Neuronal stem cell (in vitro differentiated cells): ENCODE data around the gene MGLL.
A peak's percentile ranks its signal among the peaks of the same experiment; 100 is the strongest.

ENCODE experiments used
- DNase-seq: peaks from one replicate; pipeline ENCODE4 v3.0.0-alpha.2; 2013; ENCODE audit warnings: low spot score
- H2AFZ ChIP-seq: one replicate; pipeline ENCODE4 v1.6.1; 2013; ENCODE audit warnings: mild to moderate bottlenecking, low read length, inconsistent platforms
- H2AK5ac ChIP-seq: 2 replicates; pipeline ENCODE4 v1.6.1; 2013; ENCODE audit warnings: low read depth, mild to moderate bottlenecking, inconsistent platforms, low read length, moderate library complexity, mixed read lengths
- H2BK120ac ChIP-seq: 2 replicates; pipeline ENCODE4 v1.6.1; 2013; ENCODE audit warnings: low read depth, mild to moderate bottlenecking, inconsistent platforms, low read length, moderate library complexity, mixed read lengths
- H2BK12ac ChIP-seq: one replicate; pipeline ENCODE4 v1.6.1; 2013; ENCODE audit warnings: low read length, inconsistent platforms
- H2BK15ac ChIP-seq: 2 replicates; pipeline ENCODE4 v1.6.1; 2013; ENCODE audit warnings: mild to moderate bottlenecking, low read length, inconsistent platforms, mixed read lengths
- H2BK5ac ChIP-seq: one replicate; pipeline ENCODE4 v1.6.1; 2013; ENCODE audit warnings: inconsistent platforms, mild to moderate bottlenecking, low read length, moderate library complexity
- H3K14ac ChIP-seq: one replicate; pipeline ENCODE4 v1.6.1; 2013; ENCODE audit warnings: low read length, inconsistent platforms
- H3K18ac ChIP-seq: 2 replicates; pipeline ENCODE4 v1.6.1; 2013; ENCODE audit warnings: low read length, inconsistent platforms
- H3K23ac ChIP-seq: 2 replicates; pipeline ENCODE4 v1.6.1; 2013; ENCODE audit warnings: low read depth, mild to moderate bottlenecking, mixed read lengths, low read length, inconsistent platforms; ENCODE audit not compliant: poor library complexity
- H3K27ac ChIP-seq: replicated peaks from 3 replicates; pipeline ENCODE4 v1.5.1; 2013; ENCODE audit warnings: low read length, inconsistent platforms
- H3K27me3 ChIP-seq, 3 experiments: 2 replicates each; pipeline ENCODE4 v1.6.1; 2013; ENCODE audit warnings: low read length in 3 of 3, mild to moderate bottlenecking in 2 of 3, inconsistent platforms in 1 of 3, low read depth in 1 of 3, mixed read lengths in 1 of 3, moderate library complexity in 1 of 3; ENCODE audit not compliant: control insufficient read depth in 3 of 3, insufficient read depth in 3 of 3
- H3K36me3 ChIP-seq, 2 donors: replicated peaks in 1 of 2; 2 replicates each; pipeline ENCODE4 v1.6.1; 2013; ENCODE audit warnings: low read length in 2 of 2; ENCODE audit not compliant: control insufficient read depth in 2 of 2, insufficient read depth in 2 of 2
- H3K4ac ChIP-seq: 2 replicates; pipeline ENCODE4 v1.6.1; 2013; ENCODE audit warnings: inconsistent platforms, mild to moderate bottlenecking, low read length, moderate library complexity
- H3K4me1 ChIP-seq, 2 donors: 1 replicate in 1 of 2; 2 replicates in 1 of 2; pipeline ENCODE4 v1.6.1; 2013; ENCODE audit warnings: low read length in 2 of 2, low read depth in 1 of 2; ENCODE audit not compliant: control insufficient read depth in 2 of 2, insufficient read depth in 1 of 2
- H3K4me2 ChIP-seq: one replicate; pipeline ENCODE4 v1.6.1; 2013; ENCODE audit warnings: mild to moderate bottlenecking, low read length, inconsistent platforms; ENCODE audit not compliant: insufficient read depth, poor library complexity, severe bottlenecking
- H3K4me3 ChIP-seq, 2 donors: 2 replicates each; pipeline ENCODE4 v1.5.1; 2013; ENCODE audit warnings: low read length in 2 of 2, mild to moderate bottlenecking in 2 of 2, inconsistent platforms in 1 of 2, moderate library complexity in 1 of 2
- H3K79me1 ChIP-seq: one replicate; pipeline ENCODE4 v1.6.1; 2013; ENCODE audit warnings: low read depth, mild to moderate bottlenecking, inconsistent platforms, low read length, moderate library complexity
- H3K9ac ChIP-seq: one replicate; pipeline ENCODE4 v1.6.1; 2013; ENCODE audit warnings: mild to moderate bottlenecking, low read depth, low read length, inconsistent platforms; ENCODE audit not compliant: poor library complexity
- H3K9me3 ChIP-seq, 2 donors: replicated peaks in 1 of 2; 2 replicates each; pipeline versions ENCODE3 to v1.6.1; 2013; ENCODE audit warnings: low read length in 2 of 2, mild to moderate bottlenecking in 2 of 2, inconsistent platforms in 1 of 2, low read depth in 1 of 2, mixed read lengths in 1 of 2, moderate library complexity in 1 of 2; ENCODE audit not compliant: control insufficient read depth in 2 of 2, insufficient read depth in 1 of 2
- H4K8ac ChIP-seq: one replicate; pipeline ENCODE4 v1.6.1; 2013; ENCODE audit warnings: low read depth, mild to moderate bottlenecking, inconsistent platforms, low read length, moderate library complexity
- H4K91ac ChIP-seq: one replicate; pipeline ENCODE4 v1.6.1; 2013; ENCODE audit warnings: low read length, low read depth, mild to moderate bottlenecking, inconsistent platforms; ENCODE audit not compliant: poor library complexity
- WGBS, 2 donors: extraction: QIAGEN DNeasy Blood & Tissue Kit; methylation state at CpG; one replicate each; pipeline ENCODE4 v1.1.7; 2013; ENCODE audit warnings: missing lambda C conversion rate in 2 of 2, mixed read lengths in 1 of 2; ENCODE audit not compliant: insufficient read length in 2 of 2, insufficient replicate concordance in 1 of 2; ENCODE audit errors: extremely low coverage in 2 of 2; 5-methylcytosine and 5-hydroxymethylcytosine counted together

The MGLL gene

DNA sequence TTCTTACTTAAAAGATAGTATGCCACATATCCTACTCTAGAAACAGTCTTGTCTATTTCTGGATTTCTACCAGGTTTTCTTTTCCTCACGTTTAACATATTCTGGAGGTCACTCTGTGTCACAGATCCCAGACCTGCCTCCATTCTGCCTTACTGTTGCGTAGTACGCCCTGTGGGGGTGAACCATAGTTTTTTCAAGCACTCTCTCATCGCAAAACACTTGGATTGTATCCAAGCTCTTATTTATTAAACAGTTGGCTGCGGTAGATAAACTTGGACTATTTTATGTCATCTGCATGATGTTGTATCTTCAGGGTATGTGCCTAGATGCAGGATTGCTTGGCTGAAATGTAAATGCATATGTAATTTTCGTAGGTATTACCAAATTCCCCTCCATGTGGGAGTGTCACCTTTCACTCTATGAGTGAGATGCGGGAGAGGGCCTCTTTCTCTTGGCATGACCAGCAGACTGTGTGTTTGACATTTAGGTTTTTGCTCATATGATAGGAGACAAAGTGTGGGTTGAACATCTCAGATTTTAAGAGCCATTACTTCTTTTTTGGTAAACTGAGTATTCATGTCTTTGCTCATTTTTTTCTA, 93.8 kb downstream of the MGLL start:
- H2AK5ac ChIP-seq, result no peak overlapping the region
- no CpG with 5 or more reads among the region's 7 CpGs for WGBS, 2 donors

DNA sequence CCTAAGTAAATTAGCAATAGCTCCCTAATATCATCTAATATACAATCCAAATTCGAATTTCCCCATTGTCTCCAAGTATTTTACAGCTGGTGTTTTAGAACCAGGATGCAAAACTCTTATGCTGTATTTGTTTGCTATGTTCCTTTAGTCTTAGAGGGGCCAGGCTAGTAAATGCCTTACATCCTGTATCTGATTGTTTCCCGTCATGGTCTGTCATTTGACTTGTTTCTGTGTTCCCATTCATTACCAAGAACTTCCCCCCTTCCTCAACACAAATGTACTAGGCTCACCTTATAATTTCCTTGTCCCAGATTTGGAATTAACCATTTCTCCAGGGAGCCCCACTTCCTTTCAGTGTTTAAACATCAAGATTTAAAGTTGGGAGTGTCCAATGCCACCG, 95.4 kb downstream of the MGLL start:
- Histone ChIP-seq H3K9me3 (no peaks in the 10 kb centered on the region), H2BK5ac (no peak overlapping the region)
- 100% methylated on average over 1 of the region's 3 CpGs; no CpG with 5 or more reads in 1 of the 2 donors for WGBS, 2 donors

More for the DNA sequence above, 93.8 kb downstream of the MGLL start:
- Histone ChIP-seq H4K8ac (no peak overlapping the region), H3K4me3 (no peak overlapping the region), H3K27ac (no peak overlapping the region), H3K18ac (no peak overlapping the region), H3K23ac (no peak overlapping the region), H2BK120ac (no peak overlapping the region), H3K4me2 (no peak overlapping the region), H2BK15ac (no peak overlapping the region), H3K27me3 (peaks cover 0 to 19% (median 0%) of the 10 kb centered on the region in 3 experiments), H2AFZ (no peak overlapping the region), H4K91ac (no peak overlapping the region), H3K14ac (no peak overlapping the region), H3K4me1 (peaks cover 0 to 8% of the 10 kb centered on the region in 2 donors), H3K9ac (no peak overlapping the region), H3K79me1 (no peaks in the 10 kb centered on the region), H3K4ac (no peak overlapping the region), H3K9me3 (no peaks in the 10 kb centered on the region), H2BK5ac (no peak overlapping the region), H2BK12ac (no peak overlapping the region), H3K36me3 (no peaks in the 10 kb centered on the region)
- DNase-seq, result no peak

DNA sequence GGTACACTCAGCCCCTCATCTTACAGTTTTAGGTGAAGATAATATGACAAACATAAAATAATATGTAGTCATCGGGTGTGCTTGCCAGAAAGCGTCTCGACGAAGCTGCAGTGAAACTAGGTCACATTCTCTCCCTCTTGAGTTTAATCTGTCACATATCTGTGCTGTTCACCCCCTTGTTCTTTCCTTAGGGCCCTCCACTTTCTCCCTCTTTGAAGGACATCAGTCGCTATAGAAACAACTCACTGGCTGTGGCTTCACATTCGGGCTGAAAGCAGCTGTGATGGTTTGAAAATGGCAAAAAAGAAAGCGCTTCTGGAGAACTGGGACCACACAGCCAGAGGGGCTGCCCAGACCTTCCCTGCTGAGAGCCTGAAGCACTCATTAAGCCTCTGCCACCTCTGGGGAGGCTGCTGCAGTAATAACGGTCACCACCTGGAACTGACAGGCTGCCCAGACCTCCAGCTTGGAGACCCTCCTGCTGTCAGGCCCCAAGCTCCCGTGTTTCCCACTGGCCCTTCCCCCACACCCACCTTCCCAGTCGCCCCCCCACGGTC, 99.2 kb downstream of the MGLL start:
- H3K4ac ChIP-seq, result no peak overlapping the region
- peak overlapping the region; percentile 39 for H2AFZ ChIP-seq
- H2BK5ac ChIP-seq, result no peak overlapping the region
- H2AK5ac ChIP-seq, result no peak overlapping the region
- H3K4me2 ChIP-seq, result no peak overlapping the region
- H3K4me3 ChIP-seq, result no peak overlapping the region
- no CpG with 5 or more reads among the region's 11 CpGs for WGBS, 2 donors
- H3K9me3 ChIP-seq, result no peaks in the 10 kb centered on the region
- no peak overlapping the region for H3K27ac ChIP-seq
- H3K18ac ChIP-seq, result no peak overlapping the region
- H3K9ac ChIP-seq, result no peak overlapping the region
- no peak overlapping the region for H2BK120ac ChIP-seq
- H3K23ac ChIP-seq, result no peak overlapping the region
- peaks cover 0 to 44% (median 0%) of the 10 kb centered on the region in 3 experiments for H3K27me3 ChIP-seq
- H3K4me1 ChIP-seq, result peaks cover 3 to 14% of the 10 kb centered on the region in 2 donors
- H3K14ac ChIP-seq, result no peak overlapping the region
- no peak overlapping the region for H4K91ac ChIP-seq
- H2BK15ac ChIP-seq, result no peak overlapping the region
- no peaks in the 10 kb centered on the region for H3K79me1 ChIP-seq
- H2BK12ac ChIP-seq, result no peak overlapping the region
- DNase-seq, result peak; percentile 29
- H4K8ac ChIP-seq, result no peak overlapping the region
- H3K36me3 ChIP-seq, result no peaks in the 10 kb centered on the region

More for the DNA sequence above, 95.4 kb downstream of the MGLL start:
- Histone ChIP-seq H4K8ac (no peak overlapping the region), H3K18ac (no peak overlapping the region), H3K4me2 (no peak overlapping the region), H3K36me3 (no peaks in the 10 kb centered on the region), H2AK5ac (no peak overlapping the region), H2AFZ (no peak overlapping the region), H3K27me3 (peaks cover 0 to 29% (median 0%) of the 10 kb centered on the region in 3 experiments), H2BK15ac (no peak overlapping the region), H3K4me3 (no peak overlapping the region), H3K23ac (no peak overlapping the region), H3K4me1 (peaks cover 3 to 15% of the 10 kb centered on the region in 2 donors), H3K14ac (no peak overlapping the region), H4K91ac (no peak overlapping the region), H2BK12ac (no peak overlapping the region), H3K4ac (no peak overlapping the region), H3K9ac (no peak overlapping the region), H3K27ac (no peak overlapping the region), H2BK120ac (no peak overlapping the region), H3K79me1 (no peaks in the 10 kb centered on the region)
- no peak for DNase-seq

DNA sequence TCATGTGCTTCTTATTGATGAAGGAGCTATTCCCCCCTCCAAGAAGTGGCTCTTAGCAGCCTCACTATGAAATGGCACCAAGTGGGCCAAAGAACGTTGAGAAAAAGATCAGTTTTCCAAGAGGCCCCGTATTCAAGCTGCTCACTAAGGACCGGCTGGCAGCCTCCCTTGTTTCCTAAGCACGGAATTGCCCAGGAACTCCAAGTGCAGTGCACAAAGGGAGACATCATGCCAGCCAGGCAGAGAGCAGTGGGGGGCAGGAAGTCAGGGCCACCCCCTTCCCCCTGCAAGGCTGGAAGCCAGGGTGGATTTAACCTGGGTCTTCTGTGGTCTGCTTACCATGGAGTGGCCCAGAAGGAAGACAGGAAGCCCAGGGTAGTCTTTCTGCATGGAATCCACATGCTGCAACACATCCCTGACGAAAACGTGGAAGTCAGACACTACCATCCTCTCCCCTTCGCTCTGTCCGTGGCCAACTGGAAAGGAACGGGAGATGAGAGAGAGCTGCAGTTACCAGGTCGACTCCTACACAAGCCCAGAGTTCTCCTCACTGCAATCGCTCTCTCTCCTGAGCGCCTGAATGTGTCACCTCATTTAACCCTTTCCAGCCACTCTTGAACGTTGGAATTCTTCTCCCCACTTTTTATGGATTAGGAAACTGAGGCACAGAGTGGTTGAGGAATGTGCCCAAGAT, 100.1 kb downstream of the MGLL start:
- Histone ChIP-seq H3K18ac (peak overlapping the region; percentile 50), H2BK12ac (no peak overlapping the region)
- no CpG with 5 or more reads among the region's 13 CpGs for WGBS, 2 donors

More for the DNA sequence above, 100.1 kb downstream of the MGLL start:
- H3K9ac ChIP-seq, result no peak overlapping the region
- no peak overlapping the region for H3K4me3 ChIP-seq
- H3K14ac ChIP-seq, result no peak overlapping the region
- no peak overlapping the region for H3K4ac ChIP-seq
- H4K8ac ChIP-seq, result no peak overlapping the region
- no peaks in the 10 kb centered on the region for H3K9me3 ChIP-seq
- no peak overlapping the region for H2BK120ac ChIP-seq
- peaks cover 0 to 44% (median 0%) of the 10 kb centered on the region in 3 experiments for H3K27me3 ChIP-seq
- H3K27ac ChIP-seq, result no peak overlapping the region
- DNase-seq, result no peak
- H3K4me1 ChIP-seq, result peaks cover 3 to 15% of the 10 kb centered on the region in 2 donors
- no peak overlapping the region for H2BK15ac ChIP-seq
- H3K23ac ChIP-seq, result no peak overlapping the region
- peak overlapping the region; percentile 48 for H2AK5ac ChIP-seq
- H2BK5ac ChIP-seq, result no peak overlapping the region
- no peaks in the 10 kb centered on the region for H3K36me3 ChIP-seq
- H3K79me1 ChIP-seq, result no peaks in the 10 kb centered on the region
- no peak overlapping the region for H4K91ac ChIP-seq
- H2AFZ ChIP-seq, result no peak overlapping the region
- no peak overlapping the region for H3K4me2 ChIP-seq
